Choroid plexus epithelial cell (primary cell): ENCODE measurements around the gene TBC1D22B.

ENCODE experiments used
- DNase-seq: peaks from one replicate; pipeline ENCODE4 v3.0.0-alpha.2; 2010; ENCODE audit warnings: low read depth
- H3K4me3 ChIP-seq: 2 replicates; pipeline ENCODE4 v1.5.1; 2011; ENCODE audit warnings: low read depth, mild to moderate bottlenecking, control low read depth, low read length, moderate library complexity
- CTCF ChIP-seq: conservative IDR thresholded peaks from 2 replicates; pipeline ENCODE4 v1.5.1; 2011; ENCODE audit warnings: low read depth, mild to moderate bottlenecking, control low read depth, inconsistent platforms, low read length, moderate library complexity

TBC1D22B gene

DNA sequence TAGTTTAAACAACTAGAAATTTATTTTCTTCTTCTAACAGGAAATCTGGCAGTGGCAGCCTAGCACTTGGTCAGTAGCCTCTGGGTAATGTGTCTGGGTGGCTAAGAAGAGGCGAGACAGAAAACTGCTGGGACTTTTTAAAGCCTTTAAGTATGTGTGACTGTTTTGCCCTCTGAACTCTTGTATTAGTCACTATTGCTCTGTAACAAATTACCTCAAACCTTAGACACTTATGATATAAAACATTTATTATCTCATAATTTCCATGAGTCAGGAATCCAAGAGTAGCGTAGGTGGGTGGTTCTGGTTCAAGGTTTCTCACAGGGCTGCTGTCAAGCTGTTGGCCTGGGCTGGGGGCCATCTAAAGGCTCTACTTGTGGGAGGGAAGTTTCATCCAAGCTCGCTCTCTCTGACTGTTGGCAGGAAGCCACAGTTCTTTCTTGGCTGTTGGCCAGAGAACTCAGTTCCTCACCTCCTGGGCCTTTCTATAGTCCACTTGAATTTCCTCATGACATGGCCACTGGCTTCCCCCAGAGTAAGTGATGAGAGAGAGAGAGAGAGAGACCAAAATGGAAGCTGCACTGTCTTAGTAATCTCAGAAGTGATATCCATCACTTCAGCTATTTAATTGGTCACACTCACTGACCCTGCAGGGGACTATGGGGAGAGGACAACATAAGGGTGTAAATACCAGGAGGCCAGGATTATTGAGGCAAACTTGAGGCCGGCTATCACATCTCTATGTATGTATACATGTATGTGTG, 17.4 kb upstream of the TBC1D22B start:
- peak; percentile 99 for DNase-seq
- TF ChIP-seq CTCF = no peak

DNA sequence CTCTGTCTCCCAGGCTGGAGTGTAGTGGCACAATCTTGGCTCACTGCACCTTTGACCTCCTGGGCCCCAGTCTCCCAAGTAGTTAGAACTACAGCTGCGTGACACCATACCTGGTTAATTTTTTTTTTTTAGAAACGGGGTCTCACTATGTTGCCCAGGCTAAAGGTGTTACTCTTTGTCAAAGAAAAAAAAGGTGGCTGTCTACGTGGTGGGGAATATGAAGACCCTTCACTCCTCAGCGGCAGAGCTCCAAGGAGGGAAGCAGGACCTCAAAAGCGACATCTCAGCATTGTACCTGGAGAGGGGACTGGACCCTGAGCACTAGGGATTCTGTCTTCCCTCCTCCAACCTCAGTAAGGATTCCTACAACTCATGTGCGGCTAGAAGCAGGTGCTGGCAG, 16.4 kb upstream of the TBC1D22B start:
- no peak for TF ChIP-seq CTCF
- H3K4me3 ChIP-seq = no peak overlapping the region
- no peak for DNase-seq

More for the DNA sequence above, 17.4 kb upstream of the TBC1D22B start:
- H3K4me3 ChIP-seq = no peak overlapping the region

- no peak for DNase-seq
- no peak for TF ChIP-seq CTCF
- H3K4me3 ChIP-seq = no peak overlapping the region
These were observed 15.7 kb upstream of the TBC1D22B start for GRCh38 chr6:37241775-37242428.

GRCh38 chr6:37242429-37243052, 15.0 kb upstream of the TBC1D22B start:
- H3K4me3 ChIP-seq = no peak overlapping the region
- TF ChIP-seq CTCF = no peak
- peak; percentile 99 for DNase-seq

- no peak overlapping the region for H3K4me3 ChIP-seq
- DNase-seq = no peak
- no peak for TF ChIP-seq CTCF
These were observed 14.3 kb upstream of the TBC1D22B start for GRCh38 chr6:37243131-37243815.

DNA sequence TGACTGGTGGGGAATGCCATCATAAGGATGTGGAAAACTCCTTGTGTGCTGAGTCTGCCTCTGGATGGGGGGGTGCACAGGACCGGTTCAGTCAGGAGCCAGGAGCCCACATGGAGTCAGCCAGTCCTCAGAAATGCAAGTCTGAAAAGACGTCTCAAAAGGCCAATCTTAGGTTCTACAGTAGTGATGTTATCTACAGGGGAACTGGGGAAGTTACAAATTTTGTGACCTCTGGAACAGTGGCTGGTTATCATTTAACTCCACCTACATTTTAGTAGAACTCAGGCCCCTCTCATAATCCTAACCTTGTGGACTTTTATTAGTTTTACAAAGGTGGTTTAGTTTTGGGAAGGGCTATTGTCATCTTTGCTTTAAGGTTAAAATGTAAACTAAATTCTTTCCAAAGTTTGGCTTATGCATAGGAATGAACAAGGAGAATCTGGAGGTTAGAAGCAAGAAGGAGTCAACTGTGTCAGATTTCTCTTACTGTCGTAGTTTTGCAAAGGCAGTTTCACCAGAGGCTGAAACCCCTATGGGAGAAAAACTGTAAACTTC, 13.7 kb upstream of the TBC1D22B start:
- DNase-seq = no peak
- H3K4me3 ChIP-seq = no peak overlapping the region
- TF ChIP-seq CTCF = no peak
